Thoracic aorta (tissue), 2 donors: Measurements from ENCODE around the gene CD109. TPM values are rescaled to one million over a fixed set of nuclear protein-coding genes. Genes with fewer than 3 reads are reported as not detected.

Source experiments
- ATAC-seq: fragments of 150-250 bp; one replicate; pipeline ENCODE4 v1.8.0; 2017; ENCODE audit warnings: low read depth; ENCODE audit not compliant: insufficient number of reproducible peaks, low FRiP score
- DNase-seq: peaks from one replicate; pipeline ENCODE4 v3.0.0-alpha.2; 2020; ENCODE audit warnings: low spot score
- H3K27ac ChIP-seq, 2 donors: fragments of 200-600 bp; sonication (generic); 1 replicate in 1 of 2; 2 replicates in 1 of 2; pipeline ENCODE4 v1.5.1; 2016; ENCODE audit warnings: mild to moderate bottlenecking in 2 of 2, moderate library complexity in 2 of 2
- H3K27me3 ChIP-seq: fragments of 200-600 bp; sonication (generic); replicated peaks from 2 replicates; pipeline ENCODE4 v1.6.0; 2016; ENCODE audit warnings: mild to moderate bottlenecking; ENCODE audit not compliant: insufficient read depth
- H3K36me3 ChIP-seq: fragments of 200-600 bp; sonication (generic); one replicate; pipeline ENCODE4 v1.5.1; 2016
- H3K4me1 ChIP-seq, 2 donors: fragments of 200-600 bp; sonication (generic); 1 replicate in 1 of 2; 2 replicates in 1 of 2; pipeline versions ENCODE4 v1.5.1 to v1.6.0; 2016; ENCODE audit warnings: low read depth in 2 of 2, mild to moderate bottlenecking in 1 of 2; ENCODE audit not compliant: control insufficient read depth in 1 of 2
- H3K4me3 ChIP-seq: fragments of 200-600 bp; sonication (generic); 2 replicates; pipeline ENCODE4 v1.5.1; 2016; ENCODE audit warnings: mild to moderate bottlenecking
- H3K9me3 ChIP-seq: fragments of 200-600 bp; sonication (generic); 2 replicates; pipeline ENCODE4 v1.5.1; 2016
- CTCF ChIP-seq: fragments of 200-600 bp; sonication (generic); IDR thresholded peaks from one replicate; pipeline ENCODE4 v1.5.1; 2019; ENCODE audit warnings: antibody characterized with exemption
- total RNA-seq, 2 donors: library from RNA; depleted of rRNA; stranded (reverse); fragments of >200 nt; gene quantifications; one replicate each; pipeline versions ENCODE4 v1.1.0 to v1.2.3, GENCODE V29; 2016

Gene CD109
- total RNA-seq, 2 donors from 2014 or later = 12.6 to 21.3 TPM

GRCh38 chr6:73811706-73812105 lies 115.7 kb downstream of the CD109 start:
- ATAC-seq = no peak
- peaks cover 4% of the 10 kb centered on the region for H3K36me3 ChIP-seq
- no peaks in the 10 kb centered on the region for H3K4me1 ChIP-seq
- no peaks in the 10 kb centered on the region for H3K9me3 ChIP-seq
- no peak overlapping the region for H3K4me3 ChIP-seq
- no peak for DNase-seq
- no peak for TF ChIP-seq CTCF
- no peaks in the 10 kb centered on the region for H3K27me3 ChIP-seq
- H3K27ac ChIP-seq = no peak overlapping the region

- Histone ChIP-seq H3K4me1 (no peaks in the 10 kb centered on the region), H3K27me3 (no peaks in the 10 kb centered on the region), H3K9me3 (no peaks in the 10 kb centered on the region), H3K27ac (no peak overlapping the region), H3K4me3 (no peak overlapping the region), H3K36me3 (peaks cover 4% of the 10 kb centered on the region)
- no peak for ATAC-seq
- TF ChIP-seq CTCF = no peak
- no peak for DNase-seq
Observed at GRCh38 chr6:73817253-73817652, 121.2 kb downstream of the CD109 start.

GRCh38 chr6:73823046-73823735 lies 127.2 kb downstream of the CD109 start:
- Histone ChIP-seq H3K9me3 (no peaks in the 10 kb centered on the region), H3K27ac (no peak overlapping the region)
- no peak for ATAC-seq

GRCh38 chr6:73823832-73824231 lies 127.8 kb downstream of the CD109 start:
- ATAC-seq (no peak), DNase-seq (no peak)
- Histone ChIP-seq H3K36me3 (peaks cover 4% of the 10 kb centered on the region), H3K27ac (no peak overlapping the region), H3K4me3 (no peak overlapping the region), H3K4me1 (no peaks in the 10 kb centered on the region), H3K27me3 (no peaks in the 10 kb centered on the region), H3K9me3 (no peaks in the 10 kb centered on the region)
- no peak for TF ChIP-seq CTCF

More at GRCh38 chr6:73823046-73823735, 127.2 kb downstream of the CD109 start:
- no peak overlapping the region for H3K4me3 ChIP-seq
- no peaks in the 10 kb centered on the region for H3K4me1 ChIP-seq
- TF ChIP-seq CTCF = no peak
- DNase-seq = no peak
- no peaks in the 10 kb centered on the region for H3K27me3 ChIP-seq
- H3K36me3 ChIP-seq = peaks cover 4% of the 10 kb centered on the region

DNA sequence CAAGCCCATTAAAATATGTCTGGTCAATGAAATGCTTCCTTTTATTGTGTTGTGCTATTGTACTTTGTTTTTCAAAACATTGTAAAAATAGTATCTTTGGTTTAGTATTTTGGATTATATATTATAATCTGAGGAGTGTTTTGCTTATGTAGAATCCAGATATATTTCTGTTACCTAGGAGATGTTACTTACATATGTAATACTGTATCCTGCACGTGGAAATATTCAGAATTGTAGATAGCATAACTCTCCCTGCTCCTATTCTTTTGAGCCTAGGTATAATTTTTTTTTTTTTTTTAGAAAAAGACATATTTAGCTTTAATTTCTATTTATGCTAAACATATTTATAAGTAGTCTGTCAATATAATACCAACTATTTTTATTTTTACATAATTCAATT lies 130.6 kb downstream of the CD109 start:
- no peak overlapping the region for H3K27ac ChIP-seq
- no peak for TF ChIP-seq CTCF
- ATAC-seq = no peak

More for the DNA sequence above, 130.6 kb downstream of the CD109 start:
- H3K36me3 ChIP-seq = no peaks in the 10 kb centered on the region
- H3K9me3 ChIP-seq = no peaks in the 10 kb centered on the region
- DNase-seq = no peak
- H3K4me1 ChIP-seq = no peaks in the 10 kb centered on the region
- H3K4me3 ChIP-seq = no peak overlapping the region
- H3K27me3 ChIP-seq = no peaks in the 10 kb centered on the region
